K562 (cell line): ENCODE measurements around the gene NXPH4. TPM values are rescaled to one million over a fixed set of nuclear protein-coding genes. Genes with fewer than 3 reads are reported as not detected.
A peak's percentile ranks its signal among the peaks of the same experiment; 100 is the strongest.

Source experiments
- CEBPB ChIP-seq: fragments of 450-650 bp; IDR thresholded peaks from 2 replicates; pipeline ENCODE4 v1.6.1; 2016; ENCODE audit warnings: missing genetic modification characterization, missing compliant biosample characterization
- PHB2 ChIP-seq: fragments of 450-650 bp; IDR thresholded peaks from 2 replicates; pipeline ENCODE4 v1.6.1; 2017; ENCODE audit warnings: low read depth
- PTTG1 ChIP-seq: fragments of 450-650 bp; IDR thresholded peaks from 2 replicates; pipeline ENCODE4 v1.6.1; 2016; ENCODE audit warnings: low read depth, mild to moderate bottlenecking, missing genetic modification characterization, missing compliant biosample characterization
- TCF3 ChIP-seq: sonication (generic); formaldehyde crosslinking; IDR thresholded peaks from 2 replicates; pipeline ENCODE4 v1.4.0; 2020; ENCODE audit warnings: mild to moderate bottlenecking, missing genetic modification reagents
- polyA plus RNA-seq, 8 experiments: library from polyadenylated mRNA; depleted of rRNA in 4 of 8; stranded (reverse) in 5 of 8; unstranded in 3 of 8; fragments of >200 nt; fragmentation: Nextera tagmentation in 2 of 8; fragmentation: Illumina TruSeq in 1 of 8; extraction: Ambion mirVana in 2 of 8; extraction: Trizol in 1 of 8; gene quantifications; 2 replicates each; pipeline versions ENCODE4 v1.2.1 to v1.2.3, GENCODE V29; 2011 to 2014; ENCODE audit warnings: inconsistent platforms in 1 of 8, missing spikeins in 1 of 8
- total RNA-seq, 7 experiments: library from RNA; depleted of rRNA in 6 of 7; stranded (reverse); fragments of >200 nt in 6 of 7; fragmentation: Illumina TruSeq in 2 of 7; extraction: Trizol in 2 of 7; gene quantifications; 2 replicates each; pipeline versions ENCODE4 v1.2.1 to v1.2.3, GENCODE V29; 2011 to 2021; ENCODE audit warnings: low replicate concordance in 1 of 7
- TF ChIP-seq, protein P1 (sequence below): fragments of 250-450 bp; sonication (Bioruptor Pico); IDR thresholded peaks from 2 replicates; pipeline ENCODE4 v1.4.0; 2020
- TF ChIP-seq, protein P2 (sequence below): fragments of 450-650 bp; IDR thresholded peaks from 2 replicates; pipeline ENCODE4 v1.6.1; 2014; ENCODE audit warnings: low read depth, mild to moderate bottlenecking, moderate library complexity, borderline replicate concordance
- TF ChIP-seq, protein P3 (sequence below), 2 experiments: fragments of 450-650 bp; IDR thresholded peaks; 2 replicates each; pipeline ENCODE4 v1.6.1; 2016; ENCODE audit warnings: mild to moderate bottlenecking in 2 of 2, borderline replicate concordance in 1 of 2, low read depth in 1 of 2, moderate library complexity in 1 of 2

Gene NXPH4
- total and polyA plus RNA-seq, 9 of the 15 experiments (the other 6 are each of a cell fraction or from before 2014, with no cell fraction given): 0.49 to 2.7 (median 1.1) TPM; not detected in 4

DNA sequence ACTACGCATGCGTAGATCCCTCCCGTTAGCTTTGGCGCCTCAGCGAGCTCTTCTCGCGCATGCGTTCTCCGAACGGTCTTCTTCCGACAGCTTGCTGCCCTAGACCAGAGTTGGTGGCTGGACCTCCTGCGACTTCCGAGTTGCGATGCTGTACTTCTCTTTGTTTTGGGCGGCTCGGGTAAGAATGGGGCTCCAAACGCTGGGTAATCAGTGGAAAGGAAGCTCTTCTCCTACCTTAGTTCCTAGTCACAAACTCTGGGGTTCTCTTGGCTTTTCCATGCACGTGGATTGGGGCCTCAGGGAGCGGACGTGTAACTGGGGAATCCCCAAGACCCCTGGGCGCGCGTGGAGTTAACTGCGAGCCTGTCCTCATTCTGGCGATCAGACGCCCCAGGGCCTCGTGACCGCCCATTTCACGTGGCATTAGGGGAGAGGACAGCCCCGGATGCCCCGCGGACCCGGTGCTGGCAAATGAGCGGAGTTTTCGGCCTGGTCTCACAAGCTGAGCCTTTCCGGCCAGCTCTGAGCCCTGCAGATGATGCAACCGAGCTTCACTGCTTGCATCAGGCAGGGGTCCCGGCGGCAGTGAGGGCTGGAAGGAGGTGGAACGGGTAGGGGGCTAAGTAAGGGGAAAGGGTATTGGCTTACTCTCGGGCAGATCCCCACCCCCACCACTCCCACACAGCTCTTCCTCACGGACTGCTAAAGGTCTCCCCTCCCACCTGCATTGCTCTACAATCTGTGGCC is 13.2 kb downstream of the NXPH4 start, which contains the start of gene SHMT2 (continued):
- TF ChIP-seq, protein P1, sequence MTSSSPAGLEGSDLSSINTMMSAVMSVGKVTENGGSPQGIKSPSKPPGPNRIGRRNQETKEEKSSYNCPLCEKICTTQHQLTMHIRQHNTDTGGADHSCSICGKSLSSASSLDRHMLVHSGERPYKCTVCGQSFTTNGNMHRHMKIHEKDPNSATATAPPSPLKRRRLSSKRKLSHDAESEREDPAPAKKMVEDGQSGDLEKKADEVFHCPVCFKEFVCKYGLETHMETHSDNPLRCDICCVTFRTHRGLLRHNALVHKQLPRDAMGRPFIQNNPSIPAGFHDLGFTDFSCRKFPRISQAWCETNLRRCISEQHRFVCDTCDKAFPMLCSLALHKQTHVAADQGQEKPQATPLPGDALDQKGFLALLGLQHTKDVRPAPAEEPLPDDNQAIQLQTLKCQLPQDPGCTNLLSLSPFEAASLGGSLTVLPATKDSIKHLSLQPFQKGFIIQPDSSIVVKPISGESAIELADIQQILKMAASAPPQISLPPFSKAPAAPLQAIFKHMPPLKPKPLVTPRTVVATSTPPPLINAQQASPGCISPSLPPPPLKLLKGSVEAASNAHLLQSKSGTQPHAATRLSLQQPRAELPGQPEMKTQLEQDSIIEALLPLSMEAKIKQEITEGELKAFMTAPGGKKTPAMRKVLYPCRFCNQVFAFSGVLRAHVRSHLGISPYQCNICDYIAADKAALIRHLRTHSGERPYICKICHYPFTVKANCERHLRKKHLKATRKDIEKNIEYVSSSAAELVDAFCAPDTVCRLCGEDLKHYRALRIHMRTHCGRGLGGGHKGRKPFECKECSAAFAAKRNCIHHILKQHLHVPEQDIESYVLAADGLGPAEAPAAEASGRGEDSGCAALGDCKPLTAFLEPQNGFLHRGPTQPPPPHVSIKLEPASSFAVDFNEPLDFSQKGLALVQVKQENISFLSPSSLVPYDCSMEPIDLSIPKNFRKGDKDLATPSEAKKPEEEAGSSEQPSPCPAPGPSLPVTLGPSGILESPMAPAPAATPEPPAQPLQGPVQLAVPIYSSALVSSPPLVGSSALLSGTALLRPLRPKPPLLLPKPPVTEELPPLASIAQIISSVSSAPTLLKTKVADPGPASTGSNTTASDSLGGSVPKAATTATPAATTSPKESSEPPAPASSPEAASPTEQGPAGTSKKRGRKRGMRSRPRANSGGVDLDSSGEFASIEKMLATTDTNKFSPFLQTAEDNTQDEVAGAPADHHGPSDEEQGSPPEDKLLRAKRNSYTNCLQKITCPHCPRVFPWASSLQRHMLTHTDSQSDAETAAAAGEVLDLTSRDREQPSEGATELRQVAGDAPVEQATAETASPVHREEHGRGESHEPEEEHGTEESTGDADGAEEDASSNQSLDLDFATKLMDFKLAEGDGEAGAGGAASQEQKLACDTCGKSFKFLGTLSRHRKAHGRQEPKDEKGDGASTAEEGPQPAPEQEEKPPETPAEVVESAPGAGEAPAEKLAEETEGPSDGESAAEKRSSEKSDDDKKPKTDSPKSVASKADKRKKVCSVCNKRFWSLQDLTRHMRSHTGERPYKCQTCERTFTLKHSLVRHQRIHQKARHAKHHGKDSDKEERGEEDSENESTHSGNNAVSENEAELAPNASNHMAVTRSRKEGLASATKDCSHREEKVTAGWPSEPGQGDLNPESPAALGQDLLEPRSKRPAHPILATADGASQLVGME: peak; percentile 71; the same call in 1 of the 2 replicates
- TF ChIP-seq PTTG1 (tag): no peak
- TF ChIP-seq, protein P2, sequence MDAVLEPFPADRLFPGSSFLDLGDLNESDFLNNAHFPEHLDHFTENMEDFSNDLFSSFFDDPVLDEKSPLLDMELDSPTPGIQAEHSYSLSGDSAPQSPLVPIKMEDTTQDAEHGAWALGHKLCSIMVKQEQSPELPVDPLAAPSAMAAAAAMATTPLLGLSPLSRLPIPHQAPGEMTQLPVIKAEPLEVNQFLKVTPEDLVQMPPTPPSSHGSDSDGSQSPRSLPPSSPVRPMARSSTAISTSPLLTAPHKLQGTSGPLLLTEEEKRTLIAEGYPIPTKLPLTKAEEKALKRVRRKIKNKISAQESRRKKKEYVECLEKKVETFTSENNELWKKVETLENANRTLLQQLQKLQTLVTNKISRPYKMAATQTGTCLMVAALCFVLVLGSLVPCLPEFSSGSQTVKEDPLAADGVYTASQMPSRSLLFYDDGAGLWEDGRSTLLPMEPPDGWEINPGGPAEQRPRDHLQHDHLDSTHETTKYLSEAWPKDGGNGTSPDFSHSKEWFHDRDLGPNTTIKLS: peak; percentile 74
- no peak; the same call in 1 of the 2 replicates for TF ChIP-seq TCF3 (CRISPR knock-in tag)
- peak; percentile 91 for TF ChIP-seq CEBPB (tag)
- TF ChIP-seq, protein P3, sequence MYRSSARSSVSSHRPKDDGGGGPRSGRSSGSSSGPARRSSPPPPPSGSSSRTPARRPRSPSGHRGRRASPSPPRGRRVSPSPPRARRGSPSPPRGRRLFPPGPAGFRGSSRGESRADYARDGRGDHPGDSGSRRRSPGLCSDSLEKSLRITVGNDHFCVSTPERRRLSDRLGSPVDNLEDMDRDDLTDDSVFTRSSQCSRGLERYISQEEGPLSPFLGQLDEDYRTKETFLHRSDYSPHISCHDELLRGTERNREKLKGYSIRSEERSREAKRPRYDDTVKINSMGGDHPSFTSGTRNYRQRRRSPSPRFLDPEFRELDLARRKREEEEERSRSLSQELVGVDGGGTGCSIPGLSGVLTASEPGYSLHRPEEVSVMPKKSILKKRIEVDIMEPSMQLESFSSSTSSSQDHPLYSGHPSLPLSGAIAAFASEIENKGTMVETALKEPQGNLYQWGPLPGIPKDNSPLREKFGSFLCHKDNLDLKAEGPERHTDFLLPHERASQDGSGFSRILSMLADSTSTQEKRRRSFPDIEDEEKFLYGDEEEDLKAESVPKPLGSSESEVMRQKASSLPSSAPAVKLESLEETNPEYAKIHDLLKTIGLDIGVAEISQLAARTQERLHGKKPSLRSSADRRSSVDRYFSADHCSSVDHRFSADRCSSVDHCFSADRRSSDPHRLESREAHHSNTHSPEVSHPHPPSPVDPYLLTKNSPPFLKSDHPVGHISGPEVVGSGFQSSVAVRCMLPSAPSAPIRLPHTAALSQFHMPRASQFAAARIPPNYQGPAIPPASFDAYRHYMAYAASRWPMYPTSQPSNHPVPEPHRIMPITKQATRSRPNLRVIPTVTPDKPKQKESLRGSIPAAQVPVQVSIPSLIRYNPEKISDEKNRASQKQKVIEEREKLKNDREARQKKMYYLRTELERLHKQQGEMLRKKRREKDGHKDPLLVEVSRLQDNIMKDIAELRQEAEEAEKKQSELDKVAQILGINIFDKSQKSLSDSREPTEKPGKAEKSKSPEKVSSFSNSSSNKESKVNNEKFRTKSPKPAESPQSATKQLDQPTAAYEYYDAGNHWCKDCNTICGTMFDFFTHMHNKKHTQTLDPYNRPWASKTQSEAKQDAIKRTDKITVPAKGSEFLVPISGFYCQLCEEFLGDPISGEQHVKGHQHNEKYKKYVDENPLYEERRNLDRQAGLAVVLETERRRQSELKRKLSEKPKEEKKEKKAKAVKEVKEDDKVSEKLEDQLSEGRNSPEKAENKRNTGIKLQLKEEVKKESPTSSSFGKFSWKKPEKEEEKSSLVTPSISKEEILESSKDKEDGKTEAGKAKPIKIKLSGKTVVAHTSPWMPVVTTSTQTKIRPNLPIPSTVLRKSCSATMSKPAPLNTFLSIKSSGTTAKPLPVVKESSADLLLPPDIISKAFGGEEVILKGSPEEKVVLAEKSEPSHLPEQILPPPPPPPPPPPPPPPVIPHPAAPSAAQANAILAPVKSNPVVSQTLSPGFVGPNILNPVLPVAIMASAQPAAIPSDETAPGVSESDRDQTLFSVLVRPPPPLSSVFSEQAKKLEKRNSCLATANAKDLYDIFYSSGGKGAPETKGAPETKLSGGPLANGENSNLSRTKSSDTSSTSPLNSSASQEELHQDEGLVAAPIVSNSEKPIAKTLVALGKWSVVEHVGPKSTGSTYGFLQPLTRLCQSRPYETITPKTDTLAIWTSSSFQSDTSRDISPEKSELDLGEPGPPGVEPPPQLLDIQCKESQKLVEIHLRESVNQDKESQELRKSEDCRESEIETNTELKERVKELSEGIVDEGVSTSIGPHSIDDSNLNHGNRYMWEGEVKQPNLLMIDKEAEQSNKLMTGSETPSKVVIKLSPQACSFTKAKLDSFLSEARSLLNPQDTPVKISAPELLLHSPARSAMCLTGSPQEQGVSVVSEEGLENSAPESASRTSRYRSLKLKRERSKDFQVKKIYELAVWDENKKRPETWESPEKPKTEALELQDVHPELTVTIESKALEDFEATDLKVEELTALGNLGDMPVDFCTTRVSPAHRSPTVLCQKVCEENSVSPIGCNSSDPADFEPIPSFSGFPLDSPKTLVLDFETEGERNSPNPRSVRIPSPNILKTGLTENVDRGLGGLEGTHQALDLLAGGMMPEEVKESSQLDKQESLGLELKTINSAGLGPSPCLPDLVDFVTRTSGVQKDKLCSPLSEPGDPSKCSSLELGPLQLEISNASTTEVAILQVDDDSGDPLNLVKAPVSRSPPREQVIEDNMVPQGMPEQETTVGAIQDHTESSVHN (IDR thresholded peaks at IDR 0.05; ENCODE audit: borderline replicate concordance in 1 of 2, low read depth in 1 of 2): peak in 1 of 2 experiments; percentile 41; a peak in 1 of 4 replicates
- TF ChIP-seq PHB2: no peak
